ENCODE measurements around the gene MRPS23. TPM values are rescaled to one million over a fixed set of nuclear protein-coding genes. Genes with fewer than 3 reads are reported as not detected.
A peak's percentile ranks its signal among the peaks of the same experiment; 100 is the strongest.

The MRPS23 gene
- total and polyA plus RNA-seq, 2 of the 13 experiments (the other 11 are each of a cell fraction or from before 2014, with no cell fraction given) = 63.2 to 181 TPM

DNA sequence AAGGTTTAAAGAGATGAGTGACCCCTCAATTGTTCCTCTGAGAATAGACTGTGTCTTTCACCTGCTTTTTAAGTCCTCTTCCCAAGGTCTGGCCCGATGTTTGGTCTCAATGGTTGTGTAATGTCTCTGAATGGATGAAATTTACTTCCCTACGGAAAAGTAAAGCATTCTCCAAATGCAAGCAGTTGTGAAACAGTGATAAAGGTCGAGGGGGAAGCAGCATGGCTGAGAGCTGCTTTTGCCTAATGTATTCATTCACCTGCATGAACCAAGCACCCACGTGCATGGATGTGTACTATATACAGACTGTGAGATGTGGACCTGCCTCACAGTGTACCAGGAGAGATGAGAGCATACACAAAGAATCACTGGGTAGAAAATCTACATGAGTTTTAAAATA, 11.4 kb downstream of the MRPS23 start (continued):
- TF ChIP-seq, protein P1, sequence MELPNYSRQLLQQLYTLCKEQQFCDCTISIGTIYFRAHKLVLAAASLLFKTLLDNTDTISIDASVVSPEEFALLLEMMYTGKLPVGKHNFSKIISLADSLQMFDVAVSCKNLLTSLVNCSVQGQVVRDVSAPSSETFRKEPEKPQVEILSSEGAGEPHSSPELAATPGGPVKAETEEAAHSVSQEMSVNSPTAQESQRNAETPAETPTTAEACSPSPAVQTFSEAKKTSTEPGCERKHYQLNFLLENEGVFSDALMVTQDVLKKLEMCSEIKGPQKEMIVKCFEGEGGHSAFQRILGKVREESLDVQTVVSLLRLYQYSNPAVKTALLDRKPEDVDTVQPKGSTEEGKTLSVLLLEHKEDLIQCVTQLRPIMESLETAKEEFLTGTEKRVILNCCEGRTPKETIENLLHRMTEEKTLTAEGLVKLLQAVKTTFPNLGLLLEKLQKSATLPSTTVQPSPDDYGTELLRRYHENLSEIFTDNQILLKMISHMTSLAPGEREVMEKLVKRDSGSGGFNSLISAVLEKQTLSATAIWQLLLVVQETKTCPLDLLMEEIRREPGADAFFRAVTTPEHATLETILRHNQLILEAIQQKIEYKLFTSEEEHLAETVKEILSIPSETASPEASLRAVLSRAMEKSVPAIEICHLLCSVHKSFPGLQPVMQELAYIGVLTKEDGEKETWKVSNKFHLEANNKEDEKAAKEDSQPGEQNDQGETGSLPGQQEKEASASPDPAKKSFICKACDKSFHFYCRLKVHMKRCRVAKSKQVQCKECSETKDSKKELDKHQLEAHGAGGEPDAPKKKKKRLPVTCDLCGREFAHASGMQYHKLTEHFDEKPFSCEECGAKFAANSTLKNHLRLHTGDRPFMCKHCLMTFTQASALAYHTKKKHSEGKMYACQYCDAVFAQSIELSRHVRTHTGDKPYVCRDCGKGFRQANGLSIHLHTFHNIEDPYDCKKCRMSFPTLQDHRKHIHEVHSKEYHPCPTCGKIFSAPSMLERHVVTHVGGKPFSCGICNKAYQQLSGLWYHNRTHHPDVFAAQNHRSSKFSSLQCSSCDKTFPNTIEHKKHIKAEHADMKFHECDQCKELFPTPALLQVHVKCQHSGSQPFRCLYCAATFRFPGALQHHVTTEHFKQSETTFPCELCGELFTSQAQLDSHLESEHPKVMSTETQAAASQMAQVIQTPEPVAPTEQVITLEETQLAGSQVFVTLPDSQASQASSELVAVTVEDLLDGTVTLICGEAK (IDR thresholded peaks at IDR 0.05) = no peak
- TF ChIP-seq, protein P1 (CRISPR knock-in tag; IDR thresholded peaks at IDR 0.05) = no peak; the same call in 1 of the 2 replicates
- TF ChIP-seq, protein P2, sequence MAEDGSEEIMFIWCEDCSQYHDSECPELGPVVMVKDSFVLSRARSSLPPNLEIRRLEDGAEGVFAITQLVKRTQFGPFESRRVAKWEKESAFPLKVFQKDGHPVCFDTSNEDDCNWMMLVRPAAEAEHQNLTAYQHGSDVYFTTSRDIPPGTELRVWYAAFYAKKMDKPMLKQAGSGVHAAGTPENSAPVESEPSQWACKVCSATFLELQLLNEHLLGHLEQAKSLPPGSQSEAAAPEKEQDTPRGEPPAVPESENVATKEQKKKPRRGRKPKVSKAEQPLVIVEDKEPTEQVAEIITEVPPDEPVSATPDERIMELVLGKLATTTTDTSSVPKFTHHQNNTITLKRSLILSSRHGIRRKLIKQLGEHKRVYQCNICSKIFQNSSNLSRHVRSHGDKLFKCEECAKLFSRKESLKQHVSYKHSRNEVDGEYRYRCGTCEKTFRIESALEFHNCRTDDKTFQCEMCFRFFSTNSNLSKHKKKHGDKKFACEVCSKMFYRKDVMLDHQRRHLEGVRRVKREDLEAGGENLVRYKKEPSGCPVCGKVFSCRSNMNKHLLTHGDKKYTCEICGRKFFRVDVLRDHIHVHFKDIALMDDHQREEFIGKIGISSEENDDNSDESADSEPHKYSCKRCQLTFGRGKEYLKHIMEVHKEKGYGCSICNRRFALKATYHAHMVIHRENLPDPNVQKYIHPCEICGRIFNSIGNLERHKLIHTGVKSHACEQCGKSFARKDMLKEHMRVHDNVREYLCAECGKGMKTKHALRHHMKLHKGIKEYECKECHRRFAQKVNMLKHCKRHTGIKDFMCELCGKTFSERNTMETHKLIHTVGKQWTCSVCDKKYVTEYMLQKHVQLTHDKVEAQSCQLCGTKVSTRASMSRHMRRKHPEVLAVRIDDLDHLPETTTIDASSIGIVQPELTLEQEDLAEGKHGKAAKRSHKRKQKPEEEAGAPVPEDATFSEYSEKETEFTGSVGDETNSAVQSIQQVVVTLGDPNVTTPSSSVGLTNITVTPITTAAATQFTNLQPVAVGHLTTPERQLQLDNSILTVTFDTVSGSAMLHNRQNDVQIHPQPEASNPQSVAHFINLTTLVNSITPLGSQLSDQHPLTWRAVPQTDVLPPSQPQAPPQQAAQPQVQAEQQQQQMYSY (CRISPR knock-in tag; IDR thresholded peaks at IDR 0.05) = no peak
- peak; percentile 41; the same call in 1 of the 2 replicates for TF ChIP-seq SP5 (CRISPR knock-in tag; IDR thresholded peaks at IDR 0.05; ENCODE audit: borderline replicate concordance, low read depth)
- TF ChIP-seq, protein P3, sequence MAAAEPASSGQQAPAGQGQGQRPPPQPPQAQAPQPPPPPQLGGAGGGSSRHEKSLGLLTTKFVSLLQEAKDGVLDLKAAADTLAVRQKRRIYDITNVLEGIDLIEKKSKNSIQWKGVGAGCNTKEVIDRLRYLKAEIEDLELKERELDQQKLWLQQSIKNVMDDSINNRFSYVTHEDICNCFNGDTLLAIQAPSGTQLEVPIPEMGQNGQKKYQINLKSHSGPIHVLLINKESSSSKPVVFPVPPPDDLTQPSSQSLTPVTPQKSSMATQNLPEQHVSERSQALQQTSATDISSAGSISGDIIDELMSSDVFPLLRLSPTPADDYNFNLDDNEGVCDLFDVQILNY (CRISPR knock-in tag; conservative IDR thresholded peaks at IDR 0.05) = no peak
- TF ChIP-seq AHR (CRISPR knock-in tag; IDR thresholded peaks at IDR 0.05) = no peak
- peak; percentile 29; the same call in 1 of the 2 replicates for TF ChIP-seq ZNF652 (CRISPR knock-in tag; IDR thresholded peaks at IDR 0.05; ENCODE audit: borderline replicate concordance, low read depth)
- TF ChIP-seq, protein P4, sequence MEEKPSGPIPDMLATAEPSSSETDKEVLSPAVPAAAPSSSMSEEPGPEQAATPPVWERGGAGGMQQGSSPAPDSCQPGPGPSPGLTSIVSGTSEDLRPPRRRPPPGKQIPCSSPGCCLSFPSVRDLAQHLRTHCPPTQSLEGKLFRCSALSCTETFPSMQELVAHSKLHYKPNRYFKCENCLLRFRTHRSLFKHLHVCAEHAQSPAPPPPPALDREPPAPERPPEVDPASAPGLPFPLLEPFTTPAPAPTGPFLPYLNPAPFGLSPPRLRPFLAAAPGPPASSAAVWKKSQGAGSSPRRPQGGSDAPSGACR (CRISPR knock-in tag; IDR thresholded peaks at IDR 0.05) = no peak; the same call in 1 of the 2 replicates
- TF ChIP-seq, protein P5, sequence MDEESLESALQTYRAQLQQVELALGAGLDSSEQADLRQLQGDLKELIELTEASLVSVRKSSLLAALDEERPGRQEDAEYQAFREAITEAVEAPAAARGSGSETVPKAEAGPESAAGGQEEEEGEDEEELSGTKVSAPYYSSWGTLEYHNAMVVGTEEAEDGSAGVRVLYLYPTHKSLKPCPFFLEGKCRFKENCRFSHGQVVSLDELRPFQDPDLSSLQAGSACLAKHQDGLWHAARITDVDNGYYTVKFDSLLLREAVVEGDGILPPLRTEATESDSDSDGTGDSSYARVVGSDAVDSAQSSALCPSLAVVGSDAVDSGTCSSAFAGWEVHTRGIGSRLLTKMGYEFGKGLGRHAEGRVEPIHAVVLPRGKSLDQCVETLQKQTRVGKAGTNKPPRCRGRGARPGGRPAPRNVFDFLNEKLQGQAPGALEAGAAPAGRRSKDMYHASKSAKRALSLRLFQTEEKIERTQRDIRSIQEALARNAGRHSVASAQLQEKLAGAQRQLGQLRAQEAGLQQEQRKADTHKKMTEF (CRISPR knock-in tag; IDR thresholded peaks at IDR 0.05) = peak; percentile 88
- TF ChIP-seq ZBTB42 (CRISPR knock-in tag; IDR thresholded peaks at IDR 0.05) = no peak

Measured in HepG2 (cell line).